ENCODE measurements around the gene ABCB6.

Gene ABCB6

GRCh38 chr2:219182331-219183150, 36.2 kb downstream of the ABCB6 start:
- no peak for DNase-seq

GRCh38 chr2:219181531-219181930, 37.2 kb downstream of the ABCB6 start:
- no peak for DNase-seq

- DNase-seq = no peak
These were observed 37.8 kb downstream of the ABCB6 start for GRCh38 chr2:219180961-219181360.

- DNase-seq = no peak
These were observed 38.9 kb downstream of the ABCB6 start for GRCh38 chr2:219179601-219180465.

GRCh38 chr2:219178377-219179175, 40.2 kb downstream of the ABCB6 start:
- DNase-seq = no peak

GRCh38 chr2:219177552-219178376, 41.0 kb downstream of the ABCB6 start, which contains the start of gene RETREG2:
TSS of gene RETREG2 (plus strand) at chr2:219178275. CDS start at chr2:219178353, 78 bp downstream.
- DNase-seq = peak; percentile 85

- DNase-seq = peak; percentile 73
These were observed 41.8 kb downstream of the ABCB6 start, which contains the start of gene CNPPD1 for GRCh38 chr2:219176818-219177551. TSS of gene CNPPD1 (minus strand) at chr2:219176925. CDS start at chr2:219176828, 97 bp downstream.

GRCh38 chr2:219175928-219176817, 42.6 kb downstream of the ABCB6 start:
- DNase-seq = no peak

- DNase-seq = no peak
These were observed 43.3 kb downstream of the ABCB6 start for GRCh38 chr2:219175486-219175885.

- DNase-seq = no peak
These were observed 44.0 kb downstream of the ABCB6 start for GRCh38 chr2:219174801-219175200.

- no peak for DNase-seq
These were observed 44.6 kb downstream of the ABCB6 start for GRCh38 chr2:219174146-219174545.

- no peak for DNase-seq
These were observed 45.6 kb downstream of the ABCB6 start for GRCh38 chr2:219173176-219173575.

- no peak for DNase-seq
These were observed 46.3 kb downstream of the ABCB6 start for GRCh38 chr2:219172231-219173154.

GRCh38 chr2:219171231-219171651, 47.5 kb downstream of the ABCB6 start:
- DNase-seq = peak; percentile 28

GRCh38 chr2:219169930-219170654, 48.7 kb downstream of the ABCB6 start, which contains the start of gene SLC23A3:
TSS of gene SLC23A3 (minus strand) at chr2:219170029. CDS start at chr2:219169984, 45 bp downstream.
- DNase-seq = no peak

GRCh38 chr2:219168932-219169331, 49.8 kb downstream of the ABCB6 start:
- no peak for DNase-seq

GRCh38 chr2:219168526-219168925, 50.2 kb downstream of the ABCB6 start:
- no peak for DNase-seq

- no peak for DNase-seq
These were observed 50.8 kb downstream of the ABCB6 start for GRCh38 chr2:219167997-219168396.
